ENCODE measurements around the gene TIGD1. TPM values are rescaled to one million over a fixed set of nuclear protein-coding genes. Genes with fewer than 3 reads are reported as not detected.

Gene TIGD1
- 4.5 TPM for total RNA-seq

DNA sequence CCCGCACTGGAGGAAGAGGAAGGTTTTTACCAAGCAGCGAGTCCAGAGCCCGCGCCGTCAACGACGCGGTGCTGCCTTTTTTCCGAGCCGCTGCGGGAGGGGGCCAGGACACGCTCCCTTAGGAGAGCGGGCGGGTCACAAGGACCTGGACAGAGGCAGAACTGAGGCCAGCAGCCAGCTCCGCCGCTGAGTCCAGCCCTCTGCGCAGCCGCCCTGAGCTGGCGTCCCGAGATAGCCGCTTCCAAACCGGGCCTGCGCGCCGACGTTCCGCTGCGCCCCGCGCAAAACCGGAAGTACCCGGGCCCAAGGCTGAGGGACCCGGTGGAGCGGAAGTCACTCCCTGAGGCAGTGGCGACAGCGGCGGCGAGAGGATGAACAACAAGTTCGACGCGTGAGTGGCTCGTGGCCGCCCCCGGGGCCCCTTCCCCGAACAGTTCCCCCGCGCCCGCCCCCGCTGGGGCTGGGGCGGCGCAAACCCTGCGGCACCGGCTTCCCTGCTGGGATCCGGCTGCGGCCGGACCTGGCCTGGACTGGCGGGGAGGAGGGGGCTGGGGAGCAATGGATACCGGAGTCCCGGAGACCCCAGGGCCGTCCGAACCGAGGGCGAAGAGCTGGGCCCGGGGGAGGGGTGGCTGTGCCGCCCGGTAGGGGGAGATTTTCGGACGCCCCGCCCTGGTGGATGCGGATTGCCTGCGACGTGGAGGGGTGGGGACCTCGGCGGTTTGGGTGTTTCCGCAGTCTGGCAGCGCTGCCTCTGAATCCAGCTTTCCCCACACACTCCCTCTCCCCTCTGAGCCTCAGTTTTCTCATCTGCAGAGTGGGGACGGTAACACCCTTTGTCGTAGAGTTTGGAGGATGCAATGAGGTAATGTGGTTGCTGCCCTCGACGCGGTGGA, at the start of gene TIGD1, which contains the start of gene EIF4E2:
Gene TIGD1 (minus strand): TSS at position 204 of the 896 bp plus-strand sequence. CDS start 675 bp downstream, outside the sequence.
Gene EIF4E2 (plus strand): TSS at position 336 of the 896 bp plus-strand sequence. CDS start 36 bp downstream, at position 372.
- DNase-seq (ENCODE audit: low spot score) (peak; percentile 96), ATAC-seq (peak; percentile 99)
- intact Hi-C loops (cut with DNase I): no loop called here

DNA sequence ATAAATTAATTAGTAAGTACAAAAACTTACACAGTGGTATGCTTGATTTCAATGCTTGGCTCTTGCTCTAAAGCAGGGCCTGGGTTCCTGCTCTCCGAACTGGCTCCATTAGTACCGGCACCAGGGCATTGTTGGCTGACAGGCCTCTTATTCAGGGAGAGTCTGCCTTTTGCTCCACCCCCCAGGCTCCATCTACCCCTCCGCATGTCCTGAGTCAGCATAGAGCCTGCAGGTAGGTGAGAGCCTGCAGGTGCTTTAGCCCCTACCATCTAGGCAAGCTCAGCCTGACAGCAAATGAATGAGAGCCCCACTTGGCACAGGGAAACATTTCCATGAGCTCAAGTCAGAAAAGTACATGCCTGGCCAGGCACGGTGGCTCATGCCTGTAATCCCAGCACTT, 47.9 kb upstream of the TIGD1 start:
- intact Hi-C loops (cut with DNase I): no loop called here
- ATAC-seq (no peak), DNase-seq (ENCODE audit: low spot score) (no peak)

DNA sequence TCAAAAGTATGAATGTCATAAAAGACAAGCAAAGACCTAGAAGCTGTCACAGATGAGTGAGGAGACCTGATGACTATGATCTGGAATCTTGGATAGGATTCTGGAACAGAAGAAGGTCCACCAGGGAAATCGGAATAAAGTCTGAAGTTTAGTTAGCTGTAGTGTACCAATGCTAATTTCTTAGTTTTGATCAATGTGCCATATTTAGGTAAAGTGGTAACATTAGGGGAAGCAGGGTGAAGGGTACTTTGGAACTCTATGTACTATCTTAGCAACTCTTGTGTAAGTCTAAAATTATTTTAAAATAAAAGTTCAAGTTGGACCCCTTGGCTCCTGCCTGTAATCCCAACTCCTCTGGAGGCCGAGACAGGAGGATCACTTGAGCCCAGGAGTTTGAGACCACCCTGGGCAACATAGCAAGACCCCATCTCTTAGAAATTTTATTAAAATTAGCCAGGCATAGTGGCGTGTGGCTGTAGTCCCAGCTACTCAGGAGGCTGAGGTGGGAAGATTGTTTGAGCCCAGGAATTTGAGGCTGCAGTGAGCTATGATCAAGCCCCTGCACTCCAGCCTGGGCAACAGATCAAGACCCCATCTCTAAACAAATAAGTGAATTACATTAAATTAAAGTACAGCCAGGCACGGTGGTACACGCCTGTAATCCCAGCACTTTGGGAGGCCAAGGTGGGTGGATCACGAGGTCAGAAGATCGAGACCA, 47.2 kb upstream of the TIGD1 start:
- ATAC-seq (no peak), DNase-seq (ENCODE audit: low spot score) (no peak)
- intact Hi-C loops (cut with DNase I): no loop called here

- no peak for ATAC-seq
- no peak for DNase-seq (ENCODE audit: low spot score)
- intact Hi-C loops (cut with DNase I): no loop called here
Measured at GRCh38 chr2:232593982-232594381, 43.6 kb upstream of the TIGD1 start.

DNA sequence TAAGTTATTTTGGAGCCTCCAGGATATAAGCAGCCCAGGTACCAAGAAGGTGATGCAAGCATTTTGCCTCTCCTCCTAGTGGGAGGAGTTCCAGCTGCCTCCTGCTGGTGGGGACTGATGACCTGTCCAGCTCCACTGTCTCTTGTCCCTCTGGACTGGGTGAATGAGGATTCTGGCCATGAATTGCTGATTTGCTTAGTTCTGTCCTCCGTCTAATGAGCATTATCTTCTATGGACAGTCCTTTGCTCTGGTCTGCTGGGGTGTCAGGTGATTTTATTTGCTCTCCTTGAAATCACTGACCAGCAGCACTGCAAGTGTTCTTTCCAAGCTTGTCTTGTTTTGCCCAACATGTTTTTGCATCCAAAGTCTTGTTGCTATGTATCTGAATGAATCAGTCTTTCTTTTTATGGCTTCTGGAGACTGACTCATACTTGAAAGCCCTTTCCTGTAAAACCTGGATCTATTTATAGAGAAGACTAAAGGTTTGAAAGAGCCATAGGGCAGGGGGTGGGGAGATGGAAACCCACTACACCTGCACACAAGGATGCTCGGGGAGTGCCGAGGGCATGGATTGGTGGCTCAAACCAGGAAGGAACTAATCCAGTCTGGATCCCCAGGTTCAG, 42.5 kb upstream of the TIGD1 start:
- DNase-seq (ENCODE audit: low spot score) (no peak), ATAC-seq (no peak)
- intact Hi-C loops (cut with DNase I): no loop called here

- DNase-seq (ENCODE audit: low spot score) (no peak), ATAC-seq (peak; percentile 55)
- intact Hi-C loops (cut with DNase I): no loop called here
Measured at GRCh38 chr2:232588680-232589585, 38.6 kb upstream of the TIGD1 start.

GRCh38 chr2:232588031-232588430, 37.7 kb upstream of the TIGD1 start:
- intact Hi-C loops (cut with DNase I): no loop called here
- DNase-seq (ENCODE audit: low spot score): no peak
- ATAC-seq: peak; percentile 22

DNA sequence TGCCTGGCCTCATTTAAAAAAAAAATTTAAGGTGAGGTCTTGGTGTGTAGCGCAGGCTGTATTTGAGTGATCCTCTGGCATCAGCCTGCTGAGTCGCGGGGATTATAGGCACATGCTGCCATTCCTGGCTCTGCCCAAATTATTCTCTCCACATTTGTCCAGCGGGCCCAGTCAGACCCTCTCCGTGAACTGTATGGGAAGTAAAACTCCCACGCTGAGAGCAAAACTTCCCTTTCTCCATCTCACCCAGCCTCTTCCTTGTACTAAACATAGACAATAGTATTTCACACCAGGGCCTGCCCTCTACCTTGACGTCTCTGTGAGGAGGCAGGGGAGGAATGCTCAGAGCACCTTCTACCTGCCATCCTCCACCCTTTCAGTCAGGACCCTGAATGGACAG, 37.2 kb upstream of the TIGD1 start:
- intact Hi-C loops (cut with DNase I): no loop called here
- ATAC-seq: peak; percentile 15

DNA sequence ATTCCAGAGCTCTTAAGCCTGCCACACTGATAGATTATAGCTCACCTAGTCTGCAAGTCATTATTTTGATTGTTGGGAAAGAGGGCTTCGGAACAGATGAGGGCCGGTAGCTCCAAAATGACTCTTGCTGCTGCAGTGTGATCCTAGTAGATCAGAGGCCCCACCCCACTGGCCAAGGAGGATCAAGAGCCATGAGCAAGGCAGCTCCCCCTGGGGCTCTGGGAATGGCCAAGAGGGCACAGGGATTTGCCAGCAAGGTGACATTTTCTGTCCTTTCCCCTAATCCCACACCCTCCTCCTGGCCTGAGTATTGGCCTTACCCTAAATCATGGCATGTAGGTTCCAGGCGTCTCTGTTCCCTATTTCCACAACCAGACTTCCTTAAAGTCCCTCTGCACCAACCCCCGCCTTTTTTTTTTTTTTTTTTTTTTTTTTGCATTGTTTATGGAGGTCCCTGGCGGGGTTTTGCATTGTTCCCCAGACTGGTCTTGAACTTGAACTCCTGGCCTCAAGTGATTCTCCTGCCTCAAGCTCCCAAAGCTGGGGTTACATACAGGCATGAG, 36.7 kb upstream of the TIGD1 start:
- intact Hi-C loops (cut with DNase I): no loop called here
- no peak for ATAC-seq
- no peak for DNase-seq (ENCODE audit: low spot score)

More for the DNA sequence above, 37.2 kb upstream of the TIGD1 start:
- no peak for DNase-seq (ENCODE audit: low spot score)

- intact Hi-C loops (cut with DNase I): no loop called here
- DNase-seq (ENCODE audit: low spot score) (no peak), ATAC-seq (no peak)
Measured at GRCh38 chr2:232584238-232584637, 33.9 kb upstream of the TIGD1 start.

DNA sequence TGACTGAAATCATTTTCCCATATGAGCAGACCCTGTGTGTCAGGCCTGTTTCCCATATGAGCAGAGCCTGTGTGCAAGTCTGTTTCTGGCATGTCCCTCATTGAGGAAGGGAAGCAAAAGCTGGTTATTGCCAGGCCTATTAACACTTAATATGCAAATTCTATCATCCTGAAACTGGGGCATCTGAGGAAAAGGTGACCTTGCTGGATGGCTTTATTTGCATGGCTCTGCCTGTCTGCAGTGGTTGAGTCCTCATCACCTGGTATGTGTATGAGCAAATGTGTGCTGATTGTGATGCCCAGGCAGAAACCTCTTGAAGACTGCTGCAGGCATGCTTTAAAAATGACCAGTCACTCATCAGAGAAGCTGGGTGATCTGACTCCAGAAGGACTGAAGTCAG, 31.4 kb upstream of the TIGD1 start:
- intact Hi-C loops (cut with DNase I): no loop called here
- DNase-seq (ENCODE audit: low spot score): no peak
- ATAC-seq: no peak

DNA sequence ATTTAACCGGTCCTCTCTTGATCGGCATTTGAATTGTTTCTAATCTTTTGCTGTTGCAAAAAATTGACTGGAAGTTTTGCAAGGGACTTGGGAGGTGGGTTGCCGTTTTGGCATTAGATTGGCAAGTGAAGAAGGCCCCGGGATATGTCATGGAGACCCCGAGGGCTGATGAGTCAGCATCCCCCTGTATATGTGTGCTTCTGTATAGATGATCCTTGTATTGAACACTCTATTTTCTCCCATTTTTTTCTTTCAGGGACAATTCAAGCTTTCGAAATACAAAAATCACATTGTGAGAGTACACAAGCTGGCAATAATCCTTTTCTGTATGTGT, 30.3 kb upstream of the TIGD1 start:
- intact Hi-C loops (cut with DNase I): no loop called here
- ATAC-seq: no peak
- no peak for DNase-seq (ENCODE audit: low spot score)

GRCh38 chr2:232578626-232579025, 28.3 kb upstream of the TIGD1 start:
- intact Hi-C loops (cut with DNase I): no loop called here
- ATAC-seq (no peak), DNase-seq (ENCODE audit: low spot score) (no peak)

GRCh38 chr2:232577841-232578240, 27.5 kb upstream of the TIGD1 start:
- no peak for ATAC-seq
- intact Hi-C loops (cut with DNase I): no loop called here
- DNase-seq (ENCODE audit: low spot score): no peak

DNA sequence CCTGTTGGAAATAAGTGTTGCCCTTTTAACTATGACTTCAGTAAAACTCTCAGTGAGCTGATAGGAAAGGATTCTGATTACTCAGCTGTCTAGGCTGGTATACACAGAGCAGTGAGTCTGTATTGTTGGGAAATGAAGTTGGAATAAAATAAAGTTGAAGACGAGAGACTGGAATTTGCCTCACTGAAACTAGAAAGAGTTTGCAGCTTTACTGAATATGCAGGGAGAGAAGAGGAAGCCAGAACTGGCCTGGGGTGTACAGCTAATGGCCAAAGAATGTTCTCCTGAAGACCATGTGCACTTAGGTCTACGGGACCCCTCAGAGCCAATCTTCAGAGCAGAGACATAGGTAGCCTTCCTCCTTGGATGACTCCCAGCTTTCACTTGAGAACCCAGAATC, 26.6 kb upstream of the TIGD1 start:
- DNase-seq (ENCODE audit: low spot score): no peak
- ATAC-seq: no peak
- intact Hi-C loops (cut with DNase I): no loop called here

- no peak for DNase-seq (ENCODE audit: low spot score)
- intact Hi-C loops (cut with DNase I): no loop called here
- no peak for ATAC-seq
Measured at GRCh38 chr2:232575404-232575746, 25.0 kb upstream of the TIGD1 start.

- DNase-seq (ENCODE audit: low spot score) (no peak), ATAC-seq (no peak)
- intact Hi-C loops (cut with DNase I): loop anchor here (5.0 kb wide), 1 partner anchor 397 kb away; no protein-coding TSS in a partner anchor
Measured at GRCh38 chr2:232574674-232575403, 24.5 kb upstream of the TIGD1 start.
